HepG2 (cell line): ENCODE measurements around the gene FAAP100. TPM values are rescaled to one million over a fixed set of nuclear protein-coding genes. Genes with fewer than 3 reads are reported as not detected.

Source experiments
- E2F2 ChIP-seq: sonication (generic); formaldehyde crosslinking; IDR thresholded peaks from 2 replicates; pipeline ENCODE4 v1.4.0; 2020; ENCODE audit warnings: missing genetic modification reagents, borderline replicate concordance
- FOSL2 ChIP-seq: sonication (generic); formaldehyde crosslinking; IDR thresholded peaks from 2 replicates; pipeline ENCODE4 v1.4.0; 2020; ENCODE audit warnings: missing genetic modification reagents
- HDAC1 ChIP-seq: sonication (generic); formaldehyde crosslinking; IDR thresholded peaks from 2 replicates; pipeline ENCODE4 v1.5.1; 2020; ENCODE audit warnings: mild to moderate bottlenecking, missing genetic modification reagents
- HNRNPL ChIP-seq: fragments of 200-400 bp; formaldehyde crosslinking; IDR thresholded peaks from 2 replicates; pipeline ENCODE4 v1.6.1; 2017; ENCODE audit warnings: mild to moderate bottlenecking, low read depth, low read length
- ISX ChIP-seq: sonication (generic); formaldehyde crosslinking; conservative IDR thresholded peaks from 2 replicates; pipeline ENCODE4 v1.5.0; 2020; ENCODE audit warnings: missing genetic modification reagents
- KAT2B ChIP-seq: fragments of 150-350 bp; IDR thresholded peaks from 2 replicates; pipeline ENCODE4 v1.6.1; 2014; ENCODE audit warnings: low read depth, low read length, borderline replicate concordance
- MLXIP ChIP-seq: sonication (generic); formaldehyde crosslinking; IDR thresholded peaks from 2 replicates; pipeline ENCODE4 v1.9.0; 2021; ENCODE audit warnings: missing genetic modification reagents, borderline replicate concordance
- MTF1 ChIP-seq: sonication (generic); formaldehyde crosslinking; IDR thresholded peaks from 2 replicates; pipeline ENCODE4 v1.5.0; 2020; ENCODE audit warnings: missing genetic modification reagents
- NBN ChIP-seq: fragments of 450-650 bp; conservative IDR thresholded peaks from 2 replicates; pipeline ENCODE4 v1.6.1; 2017
- NCOA5 ChIP-seq: sonication (generic); formaldehyde crosslinking; IDR thresholded peaks from 2 replicates; pipeline ENCODE4 v1.4.0; 2020; ENCODE audit warnings: missing genetic modification reagents
- NRL ChIP-seq: sonication (generic); formaldehyde crosslinking; IDR thresholded peaks from 2 replicates; pipeline ENCODE4 v1.5.0; 2020; ENCODE audit warnings: missing genetic modification reagents, mild to moderate bottlenecking, moderate library complexity, borderline replicate concordance
- PATZ1 ChIP-seq: sonication (generic); formaldehyde crosslinking; IDR thresholded peaks from 2 replicates; pipeline ENCODE4 v1.4.0; 2020; ENCODE audit warnings: missing genetic modification reagents
- PPARG ChIP-seq: conservative IDR thresholded peaks from 2 replicates; pipeline ENCODE4 v1.6.1; 2016; ENCODE audit warnings: missing biosample characterization, missing genetic modification reagents
- REPIN1 ChIP-seq: sonication (generic); formaldehyde crosslinking; IDR thresholded peaks from 2 replicates; pipeline ENCODE4 v1.8.0; 2022; ENCODE audit warnings: missing genetic modification reagents, low read depth, mild to moderate bottlenecking, borderline replicate concordance
- ZBTB20 ChIP-seq: sonication (generic); formaldehyde crosslinking; IDR thresholded peaks from 2 replicates; pipeline ENCODE4 v1.8.1; 2023; ENCODE audit warnings: missing genetic modification reagents, low read depth, mild to moderate bottlenecking, borderline replicate concordance
- ZBTB7B ChIP-seq: sonication (generic); formaldehyde crosslinking; IDR thresholded peaks from 2 replicates; pipeline ENCODE4 v1.4.0; 2020; ENCODE audit warnings: missing genetic modification reagents
- ZNF230 ChIP-seq: sonication (generic); formaldehyde crosslinking; IDR thresholded peaks from 2 replicates; pipeline ENCODE4 v1.4.0; 2020; ENCODE audit warnings: mild to moderate bottlenecking, missing genetic modification reagents
- ZNF232 ChIP-seq: sonication (generic); formaldehyde crosslinking; IDR thresholded peaks from 2 replicates; pipeline ENCODE4 v1.4.0; 2020; ENCODE audit warnings: missing genetic modification reagents, borderline replicate concordance
- ZNF317 ChIP-seq: sonication (generic); formaldehyde crosslinking; IDR thresholded peaks from 2 replicates; pipeline ENCODE4 v1.5.0; 2020; ENCODE audit warnings: mild to moderate bottlenecking, missing genetic modification reagents
- ZNF331 ChIP-seq: sonication (generic); formaldehyde crosslinking; IDR thresholded peaks from 2 replicates; pipeline ENCODE4 v1.4.0; 2020; ENCODE audit warnings: missing genetic modification reagents
- ZNF547 ChIP-seq: sonication (generic); formaldehyde crosslinking; IDR thresholded peaks from 2 replicates; pipeline ENCODE4 v1.5.1; 2020; ENCODE audit warnings: mild to moderate bottlenecking, missing genetic modification reagents
- ZNF549 ChIP-seq: sonication (generic); formaldehyde crosslinking; IDR thresholded peaks from 2 replicates; pipeline ENCODE4 v1.5.0; 2020; ENCODE audit warnings: missing genetic modification reagents
- ZNF639 ChIP-seq: conservative IDR thresholded peaks from 2 replicates; pipeline ENCODE4 v1.6.1; 2018; ENCODE audit warnings: missing genetic modification reagents
- ZNF652 ChIP-seq: IDR thresholded peaks from 2 replicates; pipeline ENCODE4 v1.6.1; 2016; ENCODE audit warnings: low read depth, borderline replicate concordance
- polyA plus RNA-seq, 8 experiments: library from polyadenylated mRNA; depleted of rRNA in 3 of 8; stranded (reverse) in 7 of 8; unstranded in 1 of 8; fragments of >200 nt; fragmentation: Illumina TruSeq in 4 of 8; extraction: Trizol in 4 of 8; gene quantifications; 2 replicates each; pipeline versions ENCODE4 v1.2.1 to v1.2.3, GENCODE V29; 2011 to 2016; ENCODE audit warnings: low read depth in 4 of 8, missing spikeins in 1 of 8, mixed read lengths in 1 of 8; ENCODE audit not compliant: insufficient read depth in 1 of 8
- total RNA-seq, 5 experiments: library from RNA; depleted of rRNA; stranded (reverse); fragments of >200 nt; fragmentation: Illumina TruSeq; extraction: Trizol; gene quantifications; 2 replicates each; pipeline ENCODE4 v1.2.3, GENCODE V29; 2016; ENCODE audit warnings: low read depth in 1 of 5
- TF ChIP-seq, protein P1 (sequence below): sonication (generic); formaldehyde crosslinking; IDR thresholded peaks from 2 replicates; pipeline ENCODE4 v1.4.0; 2020; ENCODE audit warnings: missing genetic modification reagents

Gene FAAP100
- total and polyA plus RNA-seq, 2 of the 13 experiments (the other 11 are each of a cell fraction or from before 2014, with no cell fraction given) = 7.6 to 20.8 TPM

DNA sequence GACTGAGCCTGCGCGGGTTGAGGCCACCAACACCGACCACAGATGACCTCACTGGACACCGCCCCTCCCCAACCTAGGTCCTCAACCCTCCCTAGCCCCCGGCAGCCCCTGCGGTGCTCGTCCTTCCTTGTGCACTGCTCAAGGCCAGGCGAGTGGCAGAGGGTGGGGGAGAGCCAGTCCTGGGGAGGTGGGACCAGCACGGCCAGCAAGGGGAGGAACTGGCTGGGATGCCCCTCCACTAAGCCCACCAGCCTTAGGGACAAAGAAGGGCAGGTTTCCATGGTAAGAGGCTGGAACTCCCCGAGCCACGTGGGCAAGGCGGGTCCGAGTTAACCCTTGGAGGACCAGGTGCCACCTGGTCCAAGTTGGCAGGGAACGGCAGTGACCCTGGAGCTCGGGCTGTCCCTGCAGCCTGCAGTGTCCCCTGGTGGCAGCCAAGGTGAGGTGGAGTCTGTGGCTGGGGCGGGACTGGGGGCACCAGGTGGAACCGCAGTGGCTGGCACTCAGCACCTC lies 14.8 kb downstream of the FAAP100 start (continued):
- TF ChIP-seq KAT2B = no peak
- TF ChIP-seq, protein P1, sequence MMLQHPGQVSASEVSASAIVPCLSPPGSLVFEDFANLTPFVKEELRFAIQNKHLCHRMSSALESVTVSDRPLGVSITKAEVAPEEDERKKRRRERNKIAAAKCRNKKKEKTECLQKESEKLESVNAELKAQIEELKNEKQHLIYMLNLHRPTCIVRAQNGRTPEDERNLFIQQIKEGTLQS = 0 out of 2 replicates have a peak, but pooled peaks have one; percentile 30
- no peak for TF ChIP-seq ZNF549 (CRISPR knock-in tag)
- 0 out of 2 replicates have a peak, but pooled peaks have one; percentile 45 for TF ChIP-seq ZBTB7B
- TF ChIP-seq REPIN1 = no peak
- no peak for TF ChIP-seq ZNF230 (CRISPR knock-in tag)
- TF ChIP-seq PATZ1 (CRISPR knock-in tag) = peak; percentile 52; the same call in 1 of the 2 replicates
- no peak for TF ChIP-seq ZNF331 (CRISPR knock-in tag)
- peak; percentile 99 for TF ChIP-seq HNRNPL
- no peak for TF ChIP-seq ZNF317 (CRISPR knock-in tag)
- peak; percentile 94 for TF ChIP-seq ZNF652
- TF ChIP-seq PPARG (CRISPR knock-in tag) = no peak
- no peak for TF ChIP-seq ZNF547
- TF ChIP-seq ZNF232 (CRISPR knock-in tag) = no peak
- no peak for TF ChIP-seq ZNF639 (CRISPR knock-in tag)
- no peak for TF ChIP-seq NRL (CRISPR knock-in tag)
- no peak for TF ChIP-seq E2F2 (CRISPR knock-in tag)
- TF ChIP-seq MTF1 (CRISPR knock-in tag) = no peak
- no peak for TF ChIP-seq HDAC1
- TF ChIP-seq ZBTB20 (CRISPR knock-in tag) = no peak
- TF ChIP-seq NBN = no peak
- no peak for TF ChIP-seq NCOA5
- no peak for TF ChIP-seq ISX (CRISPR knock-in tag)
- TF ChIP-seq FOSL2 (CRISPR knock-in tag) = no peak
- TF ChIP-seq MLXIP (CRISPR knock-in tag) = no peak
